ENCODE measurements around the gene MTUS2.

DNA sequence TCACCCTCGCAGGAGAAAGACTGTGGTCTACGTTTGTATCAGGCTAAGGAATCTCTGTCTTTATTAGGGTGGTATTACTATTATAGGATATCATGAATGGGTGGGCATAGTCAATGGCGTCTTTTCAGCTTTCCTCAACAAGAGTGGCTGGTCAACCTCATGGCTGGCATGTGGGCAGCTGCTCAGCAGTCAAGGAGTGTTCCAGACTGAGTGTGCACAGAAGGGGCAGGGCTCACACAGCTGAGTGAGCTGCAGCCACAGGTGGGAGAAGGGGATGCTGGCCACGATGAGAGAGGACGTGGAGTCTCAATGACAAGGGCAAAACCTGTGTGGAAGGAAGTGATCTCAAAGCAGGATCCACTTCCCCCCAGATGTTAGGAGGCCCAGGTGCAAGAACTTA lies 720.7 kb downstream of the MTUS2 start:
- TF ChIP-seq POLR2A (IDR thresholded peaks at IDR 0.05) (no peak), POLR2AphosphoS5 (IDR thresholded peaks at IDR 0.05) (no peak), EP300 (IDR thresholded peaks at IDR 0.05) (no peak)
- TF ChIP-seq, protein P1, sequence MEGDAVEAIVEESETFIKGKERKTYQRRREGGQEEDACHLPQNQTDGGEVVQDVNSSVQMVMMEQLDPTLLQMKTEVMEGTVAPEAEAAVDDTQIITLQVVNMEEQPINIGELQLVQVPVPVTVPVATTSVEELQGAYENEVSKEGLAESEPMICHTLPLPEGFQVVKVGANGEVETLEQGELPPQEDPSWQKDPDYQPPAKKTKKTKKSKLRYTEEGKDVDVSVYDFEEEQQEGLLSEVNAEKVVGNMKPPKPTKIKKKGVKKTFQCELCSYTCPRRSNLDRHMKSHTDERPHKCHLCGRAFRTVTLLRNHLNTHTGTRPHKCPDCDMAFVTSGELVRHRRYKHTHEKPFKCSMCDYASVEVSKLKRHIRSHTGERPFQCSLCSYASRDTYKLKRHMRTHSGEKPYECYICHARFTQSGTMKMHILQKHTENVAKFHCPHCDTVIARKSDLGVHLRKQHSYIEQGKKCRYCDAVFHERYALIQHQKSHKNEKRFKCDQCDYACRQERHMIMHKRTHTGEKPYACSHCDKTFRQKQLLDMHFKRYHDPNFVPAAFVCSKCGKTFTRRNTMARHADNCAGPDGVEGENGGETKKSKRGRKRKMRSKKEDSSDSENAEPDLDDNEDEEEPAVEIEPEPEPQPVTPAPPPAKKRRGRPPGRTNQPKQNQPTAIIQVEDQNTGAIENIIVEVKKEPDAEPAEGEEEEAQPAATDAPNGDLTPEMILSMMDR (IDR thresholded peaks at IDR 0.05) = no peak

All from suprapubic skin (tissue), 4 donors.